ENCODE measurements around the gene CKB.

CKB gene

GRCh38 chr14:103495854-103496253, 26.8 kb downstream of the CKB start:
- Histone ChIP-seq H3K27me3 (ENCODE audit: insufficient read depth, poor library complexity, severe bottlenecking) (no peaks in the 10 kb centered on the region), H3K4me3 (ENCODE audit: severe bottlenecking) (no peak overlapping the region), H3K27ac (ENCODE audit: poor library complexity, severe bottlenecking) (no peak overlapping the region), H3K4me1 (ENCODE audit: insufficient read depth, poor library complexity, severe bottlenecking) (no peaks in the 10 kb centered on the region), H3K36me3 (ENCODE audit: low read depth) (peaks cover 98% of the 10 kb centered on the region), H3K9me3 (ENCODE audit: severe bottlenecking) (no peaks in the 10 kb centered on the region)
- DNase-seq (ENCODE audit: low spot score) = no peak
- peak; percentile 15; the same call in 2 of the 3 replicates for ATAC-seq (ENCODE audit: low read depth)
- TF ChIP-seq CTCF (IDR thresholded peaks at IDR 0.05; ENCODE audit: poor library complexity, severe bottlenecking) = no peak

GRCh38 chr14:103492156-103492925, 30.3 kb downstream of the CKB start:
- ATAC-seq (ENCODE audit: low read depth) = no peak
- Histone ChIP-seq H3K4me1 (ENCODE audit: insufficient read depth, poor library complexity, severe bottlenecking) (no peaks in the 10 kb centered on the region), H3K36me3 (ENCODE audit: low read depth) (peaks cover 99% of the 10 kb centered on the region)

GRCh38 chr14:103491691-103492090, 30.9 kb downstream of the CKB start:
- no peak for ATAC-seq (ENCODE audit: low read depth)
- H3K4me3 ChIP-seq (ENCODE audit: severe bottlenecking) = no peak overlapping the region
- no peaks in the 10 kb centered on the region for H3K4me1 ChIP-seq (ENCODE audit: insufficient read depth, poor library complexity, severe bottlenecking)
- peaks cover 99% of the 10 kb centered on the region for H3K36me3 ChIP-seq (ENCODE audit: low read depth)
- DNase-seq (ENCODE audit: low spot score) = no peak
- no peaks in the 10 kb centered on the region for H3K9me3 ChIP-seq (ENCODE audit: severe bottlenecking)
- no peak for TF ChIP-seq CTCF (IDR thresholded peaks at IDR 0.05; ENCODE audit: poor library complexity, severe bottlenecking)
- H3K27me3 ChIP-seq (ENCODE audit: insufficient read depth, poor library complexity, severe bottlenecking) = no peaks in the 10 kb centered on the region
- no peak overlapping the region for H3K27ac ChIP-seq (ENCODE audit: poor library complexity, severe bottlenecking)

More at GRCh38 chr14:103492156-103492925, 30.3 kb downstream of the CKB start:
- Histone ChIP-seq H3K4me3 (ENCODE audit: severe bottlenecking) (no peak overlapping the region), H3K9me3 (ENCODE audit: severe bottlenecking) (no peaks in the 10 kb centered on the region), H3K27me3 (ENCODE audit: insufficient read depth, poor library complexity, severe bottlenecking) (no peaks in the 10 kb centered on the region), H3K27ac (ENCODE audit: poor library complexity, severe bottlenecking) (no peak overlapping the region)
- no peak for DNase-seq (ENCODE audit: low spot score)
- no peak for TF ChIP-seq CTCF (IDR thresholded peaks at IDR 0.05; ENCODE audit: poor library complexity, severe bottlenecking)

- peaks cover 95% of the 10 kb centered on the region for H3K36me3 ChIP-seq (ENCODE audit: low read depth)
Measured at GRCh38 chr14:103489621-103490020, 33.0 kb downstream of the CKB start.

More at GRCh38 chr14:103489621-103490020, 33.0 kb downstream of the CKB start:
- no peak for TF ChIP-seq CTCF (IDR thresholded peaks at IDR 0.05; ENCODE audit: poor library complexity, severe bottlenecking)
- no peak overlapping the region for H3K4me3 ChIP-seq (ENCODE audit: severe bottlenecking)
- no peak overlapping the region for H3K27ac ChIP-seq (ENCODE audit: poor library complexity, severe bottlenecking)
- no peak for DNase-seq (ENCODE audit: low spot score)
- no peaks in the 10 kb centered on the region for H3K27me3 ChIP-seq (ENCODE audit: insufficient read depth, poor library complexity, severe bottlenecking)
- H3K4me1 ChIP-seq (ENCODE audit: insufficient read depth, poor library complexity, severe bottlenecking) = no peaks in the 10 kb centered on the region
- ATAC-seq (ENCODE audit: low read depth) = no peak
- H3K9me3 ChIP-seq (ENCODE audit: severe bottlenecking) = no peaks in the 10 kb centered on the region

Data from RWPE2 (cell line).